GOT3 (cell line): ENCODE measurements around the gene HEMGN.
"Not testable (repeated sequence)": the region's sequence is repeated elsewhere in the genome, so short reads cannot be mapped to it uniquely, and the experiment has no call there.

Source experiments
- DNase-seq: peaks from one replicate; lab custom pipeline; 2025; ENCODE audit warnings: mixed read lengths; lab: John Stamatoyannopoulos, UW

Gene HEMGN

GRCh38 chr9:97964901-97965300, 26.9 kb upstream of the HEMGN start:
- DNase-seq: no peak

DNA sequence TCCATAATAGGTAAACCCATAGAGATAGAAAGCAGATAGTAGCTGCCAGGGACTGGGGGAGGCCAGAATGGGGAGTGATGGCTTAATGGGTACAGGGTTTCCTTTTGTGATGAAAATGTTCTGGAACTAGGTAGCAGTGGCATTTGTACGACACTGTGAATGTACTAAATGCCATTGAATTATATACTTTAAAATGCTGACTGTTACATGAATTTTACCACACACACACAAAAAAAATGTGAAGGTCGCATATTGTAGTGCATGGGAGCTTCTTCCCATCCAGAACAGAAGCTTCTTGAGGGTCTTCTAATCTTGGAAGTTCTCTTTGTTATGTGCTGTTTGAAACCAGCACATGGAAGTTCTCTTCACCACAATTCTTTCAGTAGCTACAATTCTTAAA, 25.3 kb upstream of the HEMGN start:
- no peak for DNase-seq

DNA sequence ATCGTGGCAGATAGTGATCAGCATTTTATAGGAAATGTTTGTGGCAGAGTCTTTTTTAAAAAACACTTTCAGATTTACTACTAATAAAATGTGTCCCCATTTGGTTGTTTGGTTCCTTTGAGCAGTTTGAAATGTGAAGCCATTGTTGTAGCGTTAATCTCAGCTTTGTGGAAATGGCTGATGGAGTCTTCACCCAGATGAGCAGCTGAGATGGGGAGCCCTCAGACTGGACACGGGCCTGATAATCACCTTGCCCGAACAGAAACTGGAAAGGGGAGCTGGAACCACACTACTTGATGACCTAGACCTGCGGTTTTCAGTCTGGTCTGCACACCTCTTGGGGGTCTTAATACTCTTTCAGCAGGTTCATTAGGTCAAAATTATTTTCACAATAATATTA, 24.6 kb upstream of the HEMGN start:
- DNase-seq: no peak

DNA sequence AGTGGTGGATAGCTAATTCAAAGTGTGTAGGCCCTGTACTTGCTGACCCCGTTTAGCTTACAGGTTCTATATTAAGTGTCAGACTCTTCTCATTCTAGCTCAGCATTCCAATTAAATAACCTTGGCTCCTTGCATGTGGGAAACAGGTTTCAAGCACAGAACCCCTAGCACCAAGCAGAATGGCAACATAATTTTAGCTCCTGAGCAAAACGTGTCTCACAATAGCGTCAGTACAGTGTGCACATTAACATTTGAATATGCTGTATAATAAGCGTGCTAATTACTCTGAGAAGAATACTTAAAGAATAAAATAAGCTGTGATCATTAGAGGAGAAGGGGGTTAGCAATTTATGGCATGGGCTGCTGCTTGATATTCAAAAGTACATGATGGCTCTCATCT, 24.2 kb upstream of the HEMGN start:
- DNase-seq: no peak

- DNase-seq: no peak
Observed at GRCh38 chr9:97961361-97961760, 23.4 kb upstream of the HEMGN start.

DNA sequence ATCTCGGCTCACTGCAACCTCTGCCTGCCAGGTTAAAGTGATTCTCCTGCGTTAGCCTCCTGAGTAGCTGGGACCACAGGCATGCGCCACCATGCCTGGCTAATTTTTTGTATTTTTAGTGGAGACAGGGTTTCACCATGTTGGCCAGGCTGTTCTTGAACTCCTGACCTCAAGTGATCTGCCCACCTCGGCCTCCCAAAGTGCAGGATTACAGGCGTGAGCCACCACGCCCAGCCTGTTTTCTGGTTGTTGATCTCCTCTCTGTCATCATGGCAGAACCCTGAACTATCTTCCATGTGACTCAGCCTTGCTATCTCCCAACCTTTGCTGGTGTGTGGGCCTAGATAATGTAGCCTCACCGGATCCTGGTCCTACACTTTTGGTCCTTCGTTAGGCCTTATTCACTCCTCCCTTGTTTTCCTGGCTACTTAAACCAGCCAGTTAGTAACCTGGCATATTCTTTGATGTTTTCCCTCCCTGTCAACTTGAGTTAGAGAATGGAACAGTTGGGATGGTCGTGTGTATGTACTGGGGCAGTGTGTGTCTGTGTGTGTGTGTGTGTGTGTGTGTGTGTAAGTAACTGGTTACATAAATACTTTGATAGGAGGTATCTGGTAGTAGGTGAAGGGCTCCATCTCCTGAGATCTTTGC, 22.8 kb upstream of the HEMGN start:
- not testable (repeated sequence) for DNase-seq

- no peak for DNase-seq
Observed at GRCh38 chr9:97959585-97959984, 21.6 kb upstream of the HEMGN start.

- peak; percentile 3 for DNase-seq
Observed at GRCh38 chr9:97958812-97959511, 21.0 kb upstream of the HEMGN start.

- DNase-seq: no peak
Observed at GRCh38 chr9:97956331-97956730, 18.4 kb upstream of the HEMGN start.

- DNase-seq: no peak
Observed at GRCh38 chr9:97954550-97954989, 16.6 kb upstream of the HEMGN start.

- not testable (repeated sequence) for DNase-seq
Observed at GRCh38 chr9:97950873-97951272, 12.9 kb upstream of the HEMGN start.

- DNase-seq: not testable (repeated sequence)
Observed at GRCh38 chr9:97947094-97947493, 9.1 kb upstream of the HEMGN start.

- DNase-seq: not testable (repeated sequence)
Observed at GRCh38 chr9:97945470-97945869, 7.5 kb upstream of the HEMGN start.

- no peak for DNase-seq
Observed at GRCh38 chr9:97944612-97945011, 6.6 kb upstream of the HEMGN start.

DNA sequence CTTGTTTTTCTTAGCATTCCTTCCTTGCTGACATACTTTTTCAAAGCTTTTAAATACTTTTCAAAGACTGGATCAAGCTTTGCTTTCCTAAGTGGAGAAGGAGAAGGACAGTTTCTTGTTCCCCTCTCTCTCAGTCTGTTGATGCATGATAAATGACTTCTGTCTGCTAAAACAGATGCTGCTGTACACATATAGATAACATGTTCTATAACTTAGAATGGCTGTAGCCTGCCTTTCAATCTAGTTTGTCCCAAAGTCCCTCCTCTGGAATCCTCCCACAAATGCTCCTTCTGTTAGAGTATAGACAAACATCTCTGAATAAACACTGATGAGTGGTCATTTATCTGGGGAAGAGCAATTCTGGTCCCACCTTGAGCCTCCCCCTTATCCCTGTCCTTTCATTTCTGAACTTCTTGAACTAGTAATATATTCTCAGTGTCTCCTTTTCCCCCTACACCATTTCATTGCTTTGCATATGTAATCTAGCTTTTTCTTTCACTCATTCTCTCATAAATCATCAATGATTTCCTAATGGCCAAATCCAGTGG, 5.4 kb upstream of the HEMGN start:
- no peak for DNase-seq

DNA sequence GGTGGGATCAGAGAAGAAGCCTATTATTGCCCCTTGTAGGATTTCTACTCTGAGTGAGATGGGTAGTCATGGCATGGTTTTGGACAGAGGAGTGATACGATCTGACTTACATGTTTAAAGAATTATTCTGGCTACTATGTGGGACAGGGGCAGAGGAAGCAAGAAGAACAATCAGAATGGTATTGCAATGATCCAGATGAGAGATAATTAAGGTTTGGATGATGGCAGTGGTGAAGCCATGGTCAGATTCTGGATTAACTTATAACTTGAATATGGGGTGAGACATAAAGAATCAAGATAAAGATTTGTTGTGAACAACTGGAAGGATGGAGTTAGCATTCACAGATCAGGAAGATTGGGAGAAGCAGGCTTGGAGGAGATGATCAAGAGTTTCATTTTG, 3.4 kb upstream of the HEMGN start:
- DNase-seq: no peak

- no peak for DNase-seq
Observed at GRCh38 chr9:97940741-97941140, 2.8 kb upstream of the HEMGN start.

- no peak for DNase-seq
Observed at GRCh38 chr9:97940233-97940632, 2.3 kb upstream of the HEMGN start.

GRCh38 chr9:97936998-97937397, 974 bp downstream of the HEMGN start:
- no peak for DNase-seq

DNA sequence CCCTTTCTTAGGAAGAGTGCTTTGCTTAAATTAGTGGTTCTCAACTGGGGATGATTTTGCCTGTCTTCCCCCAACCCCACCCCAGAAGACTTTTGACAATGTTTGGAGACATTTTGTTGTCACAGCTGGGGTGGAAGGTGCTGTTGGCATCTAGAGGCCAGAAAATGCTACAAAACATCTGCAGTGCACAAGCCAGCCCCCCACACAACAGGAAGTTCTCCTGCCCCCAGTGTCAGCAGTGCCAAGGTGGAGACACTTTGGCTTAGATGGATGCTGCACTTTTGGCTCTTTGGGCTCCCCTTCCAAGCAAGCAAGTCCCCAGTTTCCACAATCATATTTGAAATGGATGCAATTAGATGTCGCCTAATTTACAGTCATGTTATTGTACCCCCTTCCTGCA, 2.7 kb downstream of the HEMGN start:
- DNase-seq: no peak

DNA sequence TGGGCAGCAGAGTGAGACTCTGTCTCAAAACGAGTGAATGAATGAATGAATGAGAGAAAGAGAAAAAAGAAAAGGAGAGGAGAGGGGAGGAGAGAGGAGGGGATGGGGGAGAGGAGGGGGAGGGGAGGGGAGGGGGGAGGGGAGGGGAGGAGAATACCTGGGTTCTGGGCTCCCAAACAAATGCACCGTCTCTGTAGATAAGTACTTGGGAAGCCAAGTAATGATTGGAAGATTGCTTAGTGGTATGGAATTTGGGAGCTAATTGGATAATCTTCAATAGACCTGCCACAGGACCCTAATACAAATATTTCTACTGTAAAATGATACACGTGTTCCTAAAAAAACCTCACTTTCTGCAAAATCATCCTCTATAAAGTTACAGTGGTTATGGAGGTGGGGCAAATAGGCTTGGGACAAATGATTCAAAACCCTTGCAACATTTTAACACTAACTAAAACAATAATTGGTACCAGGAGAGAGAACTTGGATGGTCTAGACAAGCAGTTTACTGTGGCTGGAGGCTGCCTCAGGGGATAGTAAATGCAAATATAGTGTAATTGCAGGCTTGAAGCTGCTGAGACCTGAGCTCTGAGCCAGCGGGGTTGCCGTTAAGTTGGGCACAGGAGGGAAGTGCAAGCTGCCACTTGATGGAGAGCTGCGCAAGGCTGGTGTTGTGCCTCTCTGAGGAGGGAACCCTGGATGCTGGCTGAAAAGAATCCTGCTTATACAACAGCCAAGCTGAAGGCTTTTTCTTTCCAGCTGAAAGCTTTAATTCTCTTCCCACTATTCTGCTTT, 3.5 kb downstream of the HEMGN start:
- no peak for DNase-seq

DNA sequence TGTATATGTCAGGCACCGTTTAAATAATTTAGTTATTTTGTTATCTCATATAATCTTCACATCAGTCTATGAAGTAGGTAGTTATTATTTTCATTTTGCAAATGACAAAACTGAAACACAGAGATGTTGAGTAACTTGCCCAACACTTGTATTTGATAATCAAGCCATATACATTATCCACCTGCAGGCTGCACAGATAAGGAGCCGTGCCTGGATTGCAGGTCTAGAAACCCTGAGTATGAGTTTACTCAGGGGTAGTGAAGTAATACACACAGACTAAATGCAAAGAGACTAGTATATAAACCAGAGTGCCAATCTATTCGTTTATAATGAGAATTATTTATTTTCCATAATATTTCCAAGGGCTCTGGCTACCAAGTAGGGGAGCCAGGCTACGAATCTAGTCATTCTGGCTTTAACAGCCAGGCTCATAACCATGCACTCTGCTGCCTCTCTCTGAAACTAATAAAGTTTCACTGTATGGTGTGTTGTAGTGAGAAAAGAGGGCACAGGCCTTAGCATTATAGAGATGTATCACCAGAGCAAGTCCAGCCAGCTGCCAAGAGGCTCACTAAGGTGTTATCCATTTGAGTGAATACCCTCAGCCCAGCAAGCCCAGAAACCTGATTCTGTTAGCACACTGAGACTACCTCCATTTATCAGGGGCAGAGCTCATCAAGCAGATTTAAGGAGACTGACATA, 4.5 kb downstream of the HEMGN start:
- no peak for DNase-seq
